Activated T-helper 1 cell treated with Interleukin-2 at 50 U/mL for 16 hours (primary cell): ENCODE data around the gene FBXO48.

Source experiments
- DNase-seq: peaks from one replicate; pipeline ENCODE4 v3.0.0-alpha.2; 2020; ENCODE audit warnings: low read depth

The FBXO48 gene

GRCh38 chr2:68435615-68436014 lies 31.5 kb downstream of the FBXO48 start:
- no peak for DNase-seq

- no peak for DNase-seq
These were observed 32.1 kb downstream of the FBXO48 start for GRCh38 chr2:68434981-68435380.

GRCh38 chr2:68432696-68433658 lies 34.1 kb downstream of the FBXO48 start:
- no peak for DNase-seq

DNA sequence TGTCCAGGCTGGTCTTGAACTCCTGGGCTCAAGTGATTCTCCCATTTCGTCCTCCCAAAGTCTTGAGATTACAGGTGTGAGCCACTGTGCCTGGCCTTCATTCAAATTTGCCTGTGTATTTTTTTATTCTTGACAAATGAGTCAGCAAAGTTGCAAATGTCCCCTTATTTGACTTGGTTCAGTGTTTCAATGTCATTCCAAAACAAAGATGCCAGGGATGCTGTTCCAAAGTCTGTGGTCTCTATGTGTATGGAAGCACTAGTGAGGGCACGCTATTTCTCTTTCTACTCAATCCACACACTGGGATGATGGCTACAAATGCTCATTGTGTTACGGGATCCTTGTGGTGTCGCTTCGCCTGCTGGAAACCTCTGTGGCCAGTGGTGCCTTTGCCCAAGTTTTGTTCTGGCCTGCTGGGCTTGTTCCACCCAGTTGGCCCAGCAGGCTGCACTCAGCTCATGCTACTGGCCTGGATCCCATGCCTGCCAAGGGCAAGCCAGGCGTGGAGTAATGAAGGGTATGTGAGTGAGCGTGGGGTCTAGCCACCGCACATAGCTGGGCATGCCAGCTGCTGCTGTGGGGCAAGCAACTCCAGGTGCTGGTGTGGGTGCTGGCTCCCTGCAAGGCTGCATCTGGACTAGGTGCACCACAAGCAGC lies 35.6 kb downstream of the FBXO48 start:
- no peak for DNase-seq

GRCh38 chr2:68429311-68429826 lies 37.7 kb downstream of the FBXO48 start:
- no peak for DNase-seq

DNA sequence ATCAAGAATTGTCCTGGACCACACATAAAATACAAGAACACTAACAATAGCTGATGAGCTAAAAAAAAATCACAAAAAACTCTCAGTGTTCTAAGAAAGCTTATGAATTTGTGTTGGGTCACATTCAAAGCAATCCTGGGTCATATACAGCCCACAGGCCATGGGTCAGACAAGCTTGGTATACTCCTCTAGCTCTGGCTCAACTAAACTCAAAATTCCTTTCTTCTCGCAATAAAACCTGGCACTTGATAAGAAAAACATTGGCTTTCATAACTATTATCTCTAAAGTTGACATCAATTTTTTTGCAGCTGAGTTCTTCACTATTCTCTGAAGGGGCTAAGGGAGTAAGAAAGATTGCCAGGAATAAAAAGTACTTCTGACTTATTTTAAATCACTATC lies 38.3 kb downstream of the FBXO48 start:
- no peak for DNase-seq

- DNase-seq, result no peak
These were observed 39.0 kb downstream of the FBXO48 start for GRCh38 chr2:68428126-68428525.

- DNase-seq, result no peak
These were observed 40.1 kb downstream of the FBXO48 start for GRCh38 chr2:68426848-68427579.

DNA sequence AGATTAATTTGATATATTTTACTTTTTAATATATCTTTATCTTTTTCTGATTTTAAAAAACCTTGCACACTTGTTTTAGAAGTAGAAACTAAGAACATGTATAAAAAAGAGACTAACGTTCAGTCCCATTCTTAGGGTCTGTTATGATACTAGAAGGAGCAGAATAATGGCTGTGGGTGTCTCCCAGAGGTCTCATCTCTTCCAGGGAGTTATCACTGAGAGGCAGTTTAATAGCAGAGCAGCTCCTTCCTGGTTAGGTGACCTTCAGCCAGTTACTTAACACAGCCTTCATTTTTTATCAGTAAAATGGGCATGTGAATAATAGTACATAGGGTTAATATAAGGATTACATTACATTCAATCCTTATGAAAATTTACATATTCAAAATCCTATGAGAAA lies 40.6 kb downstream of the FBXO48 start:
- DNase-seq, result no peak

DNA sequence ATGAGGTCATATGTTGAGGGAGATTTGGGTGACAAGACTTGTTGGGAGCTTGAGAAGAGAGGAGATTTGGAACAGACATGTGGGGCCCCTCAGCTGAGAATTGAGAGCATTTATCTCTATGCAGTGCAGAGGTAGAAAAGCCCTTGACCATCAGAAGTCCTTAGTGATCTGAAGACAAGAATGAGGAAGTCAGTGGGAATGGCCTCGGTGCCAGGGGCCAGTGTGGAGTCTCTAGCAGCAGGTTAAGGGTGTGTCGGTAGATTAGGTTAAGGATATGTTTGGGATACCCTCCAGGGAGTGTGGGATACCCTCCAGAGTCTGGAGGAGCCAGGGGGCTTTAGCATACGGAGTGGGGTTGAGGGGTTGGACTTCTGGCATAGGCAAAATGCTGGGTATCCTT lies 41.6 kb downstream of the FBXO48 start:
- no peak for DNase-seq

DNA sequence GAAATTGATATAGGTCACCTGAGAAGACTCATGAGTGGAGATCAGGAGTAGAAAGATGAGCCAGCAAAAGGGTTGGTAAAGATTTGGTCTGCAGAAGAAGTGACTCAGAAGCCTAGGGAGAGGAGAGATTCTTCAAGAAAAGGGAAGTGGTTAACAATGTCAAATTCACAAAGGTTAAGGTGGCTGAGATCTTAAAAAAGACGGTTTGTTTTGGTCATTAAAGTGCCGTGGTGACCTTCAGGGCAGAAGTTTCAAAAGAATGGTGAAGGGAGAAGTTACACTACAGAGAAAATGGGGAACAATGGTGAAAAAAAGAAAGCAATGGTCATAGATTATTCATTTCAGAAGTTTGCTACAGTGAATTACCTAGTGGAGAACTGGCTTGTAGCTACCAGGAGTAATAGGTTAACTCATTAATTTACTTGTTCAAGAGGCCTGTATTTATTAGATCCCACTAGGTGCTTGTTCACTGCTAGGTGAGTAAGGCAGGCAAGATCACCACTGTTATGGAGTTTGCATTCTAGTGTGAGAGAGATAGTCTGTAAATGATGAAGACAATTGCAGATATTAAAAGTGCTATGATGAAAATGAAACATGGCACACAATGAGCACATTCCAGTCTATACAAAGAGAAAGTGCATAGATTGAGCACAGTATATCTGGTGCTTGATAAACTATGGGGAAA lies 43.0 kb downstream of the FBXO48 start:
- no peak for DNase-seq

GRCh38 chr2:68420254-68420910 lies 46.7 kb downstream of the FBXO48 start:
- DNase-seq, result no peak

DNA sequence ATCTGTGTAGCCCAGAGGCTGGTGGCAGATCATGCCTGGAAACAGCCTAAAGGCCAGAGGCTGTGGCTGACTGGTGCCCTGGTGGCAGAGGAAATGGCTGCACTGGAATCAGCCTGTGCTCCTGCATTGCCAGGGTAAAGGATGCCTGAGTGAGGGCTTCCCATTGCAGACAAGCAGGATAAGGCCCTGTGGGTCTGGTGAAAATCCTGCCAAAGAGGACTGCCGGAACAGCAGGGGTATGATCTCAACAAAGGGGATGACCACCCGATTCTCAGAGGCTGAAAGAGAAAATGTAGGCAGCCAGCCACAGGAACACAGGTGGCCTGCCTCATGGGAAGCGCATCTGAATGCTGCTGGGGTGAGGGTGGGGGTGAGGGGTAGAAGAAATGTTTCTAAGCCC lies 48.2 kb downstream of the FBXO48 start:
- no peak for DNase-seq

DNA sequence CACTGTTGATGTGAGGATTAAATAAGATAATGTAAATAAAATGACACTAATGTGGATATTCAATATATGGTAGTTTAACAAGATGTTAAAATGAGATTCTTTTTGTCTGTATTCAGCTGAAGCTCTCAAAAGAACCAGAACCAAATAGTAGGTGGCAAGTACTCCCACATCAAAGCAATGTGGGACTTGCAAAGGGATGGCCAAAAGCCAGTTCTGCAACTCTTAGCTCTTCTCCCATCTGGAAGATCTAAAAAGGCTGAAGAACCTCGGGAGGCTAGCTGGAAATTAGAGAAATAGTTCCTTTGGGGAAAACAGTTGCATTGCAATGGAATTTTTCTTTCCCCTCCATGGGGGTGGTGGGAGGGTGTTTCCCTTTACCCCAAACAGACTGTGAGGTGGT lies 48.7 kb downstream of the FBXO48 start:
- no peak for DNase-seq

GRCh38 chr2:68417926-68418325 lies 49.2 kb downstream of the FBXO48 start:
- DNase-seq, result no peak

DNA sequence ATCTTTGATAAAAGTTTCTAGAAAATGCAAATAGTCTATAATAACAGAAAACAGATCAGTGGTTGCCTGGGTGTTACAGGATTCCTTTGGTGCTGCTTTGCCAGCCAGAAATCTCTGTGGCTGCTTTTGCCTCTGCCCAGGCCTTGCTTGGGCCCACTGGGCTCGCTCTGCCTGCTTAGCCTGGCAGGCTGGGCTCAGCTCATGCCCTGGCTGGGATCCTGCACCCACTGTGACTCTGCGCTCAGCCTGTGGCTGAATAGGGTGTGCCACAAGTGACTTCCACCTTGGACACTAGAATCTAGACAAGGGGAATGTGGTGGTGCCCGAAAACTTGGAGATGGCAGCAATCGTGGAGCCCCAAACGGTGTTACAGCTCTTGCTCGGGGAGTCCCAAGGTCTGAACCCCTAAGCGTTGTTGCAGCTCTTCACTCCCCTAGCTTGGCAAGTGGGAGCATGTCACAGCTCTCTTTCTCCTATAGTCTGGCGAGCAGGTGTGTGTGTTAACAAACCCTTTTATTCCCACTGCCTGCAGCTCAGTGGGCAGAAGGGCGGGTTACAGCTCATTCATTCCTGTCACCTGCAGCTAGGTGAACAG lies 50.9 kb downstream of the FBXO48 start:
- DNase-seq, result no peak

- DNase-seq, result no peak
These were observed 51.6 kb downstream of the FBXO48 start for GRCh38 chr2:68415521-68415920.

GRCh38 chr2:68414876-68415275 lies 52.2 kb downstream of the FBXO48 start:
- DNase-seq, result no peak

- DNase-seq, result no peak
These were observed 52.6 kb downstream of the FBXO48 start for GRCh38 chr2:68414452-68414851.

DNA sequence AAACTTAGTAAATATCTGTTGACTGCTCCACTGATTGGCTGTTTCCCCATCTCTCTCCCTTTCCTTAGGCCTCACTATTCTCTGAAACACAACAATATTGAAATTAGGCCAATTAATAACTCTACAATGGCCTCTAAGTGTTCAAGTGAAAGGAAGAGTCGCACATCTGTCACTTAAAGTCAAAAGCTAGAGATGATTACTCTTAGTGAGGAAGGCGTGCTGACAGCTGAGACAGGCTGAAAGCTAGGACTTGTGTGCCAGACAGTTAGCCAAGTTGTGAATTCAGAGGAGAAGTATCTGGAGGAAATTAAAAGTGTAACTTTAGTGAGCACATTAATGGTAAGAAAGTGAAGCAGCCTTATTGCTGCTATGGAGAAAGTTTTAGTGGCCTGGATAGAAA lies 53.6 kb downstream of the FBXO48 start:
- DNase-seq, result no peak
